Kidney (tissue), 14 donors: ENCODE results near the gene C4orf54. TPM values are rescaled to one million over a fixed set of nuclear protein-coding genes. Genes with fewer than 3 reads are reported as not detected.

Experiments
- DNase-seq, 5 donors: peaks; one replicate each; pipeline ENCODE4 v3.0.0-alpha.2; 2013 to 2020
- FAIRE-seq: peaks from 2 replicates; lab custom pipeline; 2012; peaks lifted over from hg19 to GRCh38; lab: Jason Lieb, UNC
- H3K27ac ChIP-seq, 2 donors: one replicate each; pipeline ENCODE4 v1.7.0; 2013; ENCODE audit warnings: low read depth in 2 of 2, low read length in 2 of 2, inconsistent platforms in 1 of 2
- H3K27me3 ChIP-seq: one replicate; pipeline ENCODE4 v1.7.1; 2013; ENCODE audit warnings: low read length, inconsistent platforms; ENCODE audit not compliant: control insufficient read depth, insufficient read depth
- H3K36me3 ChIP-seq, 3 donors: one replicate each; pipeline versions ENCODE4 v1.7.0 to v1.7.1; 2013; ENCODE audit warnings: low read length in 3 of 3, control low read depth in 1 of 3, inconsistent platforms in 1 of 3; ENCODE audit not compliant: insufficient read depth in 3 of 3, control insufficient read depth in 2 of 3
- H3K4me1 ChIP-seq, 3 donors: one replicate each; pipeline versions ENCODE4 v1.7.0 to v1.7.1; 2013; ENCODE audit warnings: low read length in 3 of 3, inconsistent platforms in 1 of 3, low read depth in 1 of 3; ENCODE audit not compliant: control insufficient read depth in 2 of 3, insufficient read depth in 2 of 3
- H3K4me3 ChIP-seq, 3 donors: one replicate each; pipeline versions ENCODE4 v1.7.0 to v1.8.1; 2013; ENCODE audit warnings: low read length in 3 of 3, control low read depth in 1 of 3, inconsistent platforms in 1 of 3
- H3K9ac ChIP-seq, 3 donors: one replicate each; pipeline versions ENCODE4 v1.7.0 to v1.7.1; 2013; ENCODE audit warnings: low read length in 3 of 3, control low read depth in 1 of 3, inconsistent platforms in 1 of 3
- H3K9me3 ChIP-seq, 3 donors: one replicate each; pipeline versions ENCODE4 v1.7.0 to v1.7.1; 2013; ENCODE audit warnings: low read length in 3 of 3, control low read depth in 1 of 3, inconsistent platforms in 1 of 3; ENCODE audit not compliant: control insufficient read depth in 2 of 3, insufficient read depth in 1 of 3
- CTCF ChIP-seq: IDR thresholded peaks from 3 replicates; pipeline ENCODE4 v1.5.1; 2012; ENCODE audit warnings: mild to moderate bottlenecking, moderate library complexity, borderline replicate concordance; ENCODE audit not compliant: insufficient read depth; ENCODE audit errors: extremely low read depth
- intact Hi-C: fragments of 100-400 bp; cut with DNase I; formaldehyde crosslinking; loops from one replicate; pipeline ENCODE4 v1.11.1; 2022
- polyA plus RNA-seq: library from polyadenylated mRNA; stranded (reverse); fragments of 350-450 nt; fragmentation: Illumina TruSeq; extraction: RNeasy Lipid Tissue Mini Kit (QIAGEN cat#74804); gene quantifications from one replicate; pipeline ENCODE4 v1.2.3, GENCODE V29; 2014; ENCODE audit warnings: low read depth, low replicate concordance; ENCODE audit not compliant: insufficient read depth
- total RNA-seq: library from RNA; stranded (reverse); fragmentation: NEBNext Ultra II Directional; extraction: Animal tissue kit (Norgen Biotek cat#: 25700); gene quantifications from one replicate; pipeline ENCODE4 v1.2.1, GENCODE V29; 2021
- donor health status: control.
- donor health status: control.
- donor health status: control.
- donor health status: control.
- donor health status: control.
- donor health status: DM: yes; HTN: yes; CAD: no.
- donor health status: Normal renal cell carcinoma (clear cell type).

C4orf54 gene
- total and polyA plus RNA-seq, 2 donors from 2014 or later: 0.19 to 0.56 TPM

GRCh38 chr4:99610605-99611175, 46.9 kb downstream of the C4orf54 start:
- intact Hi-C loops: no loop called here
- Histone ChIP-seq H3K4me3 (no peak overlapping the region), H3K27ac (no peak overlapping the region), H3K4me1 (no peaks in the 10 kb centered on the region), H3K9ac (no peak overlapping the region), H3K9me3 (no peaks in the 10 kb centered on the region), H3K36me3 (no peaks in the 10 kb centered on the region), H3K27me3 (no peaks in the 10 kb centered on the region)
- FAIRE-seq (no peak), DNase-seq (no peak)
- TF ChIP-seq CTCF: no peak

GRCh38 chr4:99608417-99608816, 49.2 kb downstream of the C4orf54 start:
- Histone ChIP-seq H3K36me3 (no peaks in the 10 kb centered on the region), H3K4me1 (no peaks in the 10 kb centered on the region), H3K9me3 (no peaks in the 10 kb centered on the region), H3K27me3 (no peaks in the 10 kb centered on the region), H3K9ac (no peak overlapping the region), H3K4me3 (no peak overlapping the region), H3K27ac (no peak overlapping the region)
- intact Hi-C loops: no loop called here
- no peak for DNase-seq
- no peak for FAIRE-seq
- no peak for TF ChIP-seq CTCF

Other genes starting within 250 kb of the C4orf54 start
- not detected for gene ADH7, start 222.5 kb downstream of the C4orf54 start, total RNA-seq
- gene ADH7, start 222.5 kb downstream of the C4orf54 start, polyA plus RNA-seq: not detected
- gene C4orf17, start 146.8 kb downstream of the C4orf54 start, total RNA-seq: not detected
- gene C4orf17, start 146.8 kb downstream of the C4orf54 start, polyA plus RNA-seq: not detected
- 4.3 TPM for gene TRMT10A, start 93.8 kb downstream of the C4orf54 start, total RNA-seq
- gene TRMT10A, start 93.8 kb downstream of the C4orf54 start, polyA plus RNA-seq: 5.7 TPM
- gene MTTP, start 83.0 kb downstream of the C4orf54 start, total RNA-seq: 0.19 TPM
- gene MTTP, start 83.0 kb downstream of the C4orf54 start, polyA plus RNA-seq: 5.8 TPM
- gene DAPP1, start 159.0 kb upstream of the C4orf54 start, total RNA-seq: 10.1 TPM
- gene DAPP1, start 159.0 kb upstream of the C4orf54 start, polyA plus RNA-seq: 0.34 TPM
- 46.5 TPM for gene LAMTOR3, start 236.6 kb upstream of the C4orf54 start, total RNA-seq
- gene LAMTOR3, start 236.6 kb upstream of the C4orf54 start, polyA plus RNA-seq: 71.1 TPM